Activated CD8-positive, alpha-beta T cell treated with anti-CD3 and anti-CD28 coated beads, Interleukin-2, amount 10 ng/mL, durations not matched to agents 7 days and 5 days (primary cell): Measurements from ENCODE around the gene KCNK7. TPM values are rescaled to one million over a fixed set of nuclear protein-coding genes. Genes with fewer than 3 reads are reported as not detected.
A peak's percentile ranks its signal among the peaks of the same experiment; 100 is the strongest.

Experiments
- ATAC-seq: fragments of 150-1000 bp; cut with Tn5 transposase; one replicate; pipeline ENCODE4 v1.10.0; 2021; ENCODE audit warnings: moderate library complexity
- CTCF ChIA-PET: fragments of 350-600 bp; sonication (Branson Sonifier 250); formaldehyde crosslinking; loops from one replicate; lab custom pipeline; 2021; ENCODE audit warnings: antibody characterized with exemption; lab: Charles Lee
- POLR2A ChIA-PET: fragments of 350-600 bp; sonication (Branson Sonifier 250); formaldehyde crosslinking; loops from one replicate; lab custom pipeline; 2021; ENCODE audit warnings: antibody characterized with exemption; lab: Charles Lee
- DNase-seq: peaks from one replicate; pipeline ENCODE4 v3.0.0-alpha.2; 2020
- H3K27ac Mint-ChIP-seq: one replicate; pipeline ENCODE4 v1.8.0; 2021; ENCODE audit warnings: mild to moderate bottlenecking, mixed read lengths
- H3K27me3 Mint-ChIP-seq: one replicate; pipeline ENCODE4 v1.8.0; 2021; ENCODE audit warnings: low read depth, mixed read lengths
- H3K36me3 Mint-ChIP-seq: one replicate; pipeline ENCODE4 v1.8.0; 2021; ENCODE audit warnings: low read depth, mixed read lengths
- H3K4me1 Mint-ChIP-seq: one replicate; pipeline ENCODE4 v1.8.0; 2021; ENCODE audit warnings: low read depth, mixed read lengths
- H3K4me3 Mint-ChIP-seq: one replicate; pipeline ENCODE4 v1.8.0; 2021; ENCODE audit warnings: mild to moderate bottlenecking, mixed read lengths
- H3K9me3 Mint-ChIP-seq: one replicate; pipeline ENCODE4 v1.8.0; 2022; ENCODE audit warnings: mixed read lengths; ENCODE audit not compliant: insufficient read depth
- total RNA-seq, 2 experiments: library from RNA; stranded (reverse); gene quantifications; one replicate each; pipeline ENCODE4 v1.2.3, GENCODE V29; 2021

Gene KCNK7
- total RNA-seq, 2 experiments from 2014 or later, result 0.95 to 0.99 TPM

- ChIA-PET POLR2A (interaction anchor here (1.2 to 3.3 kb wide), 2 partner anchors 9 to 27 kb away, joined by 3 to 13 read pairs; partner anchors contain the start of gene ZNRD2), CTCF (interaction anchor here (1.9 to 2.8 kb wide), 3 partner anchors 9 to 28 kb away, joined by 7 to 25 read pairs (median 12); no protein-coding TSS in a partner anchor)
- Mint-ChIP-seq H3K4me3 (no peak overlapping the region), H3K4me1 (peaks cover 53% of the 10 kb centered on the region), H3K36me3 (no peaks in the 10 kb centered on the region), H3K9me3 (no peaks in the 10 kb centered on the region), H3K27ac (no peak overlapping the region), H3K27me3 (no peaks in the 10 kb centered on the region)
- no peak for ATAC-seq
- no peak for DNase-seq
Observed at GRCh38 chr11:65560555-65561418, 34.8 kb downstream of the KCNK7 start.

GRCh38 chr11:65559951-65560537 is 35.6 kb downstream of the KCNK7 start:
- H3K9me3 Mint-ChIP-seq, result no peaks in the 10 kb centered on the region
- H3K36me3 Mint-ChIP-seq, result no peaks in the 10 kb centered on the region
- no peaks in the 10 kb centered on the region for H3K27me3 Mint-ChIP-seq
- H3K4me3 Mint-ChIP-seq, result no peak overlapping the region
- peaks cover 53% of the 10 kb centered on the region for H3K4me1 Mint-ChIP-seq
- DNase-seq (no peak), ATAC-seq (no peak)
- peak overlapping the region; percentile 45 for H3K27ac Mint-ChIP-seq
- ChIA-PET CTCF (interaction anchor here (1.9 to 2.8 kb wide), 3 partner anchors 8 to 28 kb away, joined by 7 to 25 read pairs (median 12); no protein-coding TSS in a partner anchor), POLR2A (interaction anchor here (1.2 to 3.3 kb wide), 5 partner anchors 10 to 28 kb away, joined by 3 to 13 read pairs (median 3); partner anchors contain the start of gene ZNRD2)

- Mint-ChIP-seq H3K4me3 (peak overlapping the region; percentile 36), H3K4me1 (peaks cover 55% of the 10 kb centered on the region), H3K27me3 (no peaks in the 10 kb centered on the region), H3K27ac (peak overlapping the region; percentile 14), H3K9me3 (no peaks in the 10 kb centered on the region), H3K36me3 (no peaks in the 10 kb centered on the region)
- ChIA-PET POLR2A (interaction anchor here (0.6 to 3.3 kb wide), 6 partner anchors 10 to 68 kb away, joined by 3 to 13 read pairs (median 3); partner anchors contain the start of gene ZNRD2), CTCF (interaction anchor here (2.7 to 2.8 kb wide), 2 partner anchors 18 to 29 kb away, joined by 12 to 25 read pairs; no protein-coding TSS in a partner anchor)
- no peak for ATAC-seq
- DNase-seq, result no peak
Observed at GRCh38 chr11:65559535-65559934, 36.1 kb downstream of the KCNK7 start.

GRCh38 chr11:65558930-65559509 is 36.6 kb downstream of the KCNK7 start:
- Mint-ChIP-seq H3K27ac (peak overlapping the region; percentile 66), H3K9me3 (no peaks in the 10 kb centered on the region), H3K36me3 (no peaks in the 10 kb centered on the region), H3K4me3 (peak overlapping the region; percentile 63), H3K27me3 (no peaks in the 10 kb centered on the region), H3K4me1 (peaks cover 59% of the 10 kb centered on the region)
- CTCF ChIA-PET, result interaction anchor here (1.2 to 2.8 kb wide), 3 partner anchors 11 to 29 kb away, joined by 5 to 25 read pairs (median 12); partner anchors contain the start of gene ZNRD2
- POLR2A ChIA-PET, result interaction anchor here (0.6 to 3.3 kb wide), 10 partner anchors 8 to 68 kb away, joined by 3 to 13 read pairs (median 3); partner anchors contain the start of gene ZNRD2
- ATAC-seq (no peak), DNase-seq (no peak)

- no peaks in the 10 kb centered on the region for H3K9me3 Mint-ChIP-seq
- ATAC-seq (peak; percentile 52), DNase-seq (no peak)
- ChIA-PET CTCF (interaction anchor here (1.2 to 3.5 kb wide), 4 partner anchors 12 to 30 kb away, joined by 5 to 25 read pairs (median 15); partner anchors contain the start of gene ZNRD2), POLR2A (interaction anchor here (0.6 to 1.8 kb wide), 10 partner anchors 8 to 57 kb away, joined by 3 to 11 read pairs (median 3); partner anchors contain the start of genes FAM89B and ZNRD2)
- no peaks in the 10 kb centered on the region for H3K27me3 Mint-ChIP-seq
- H3K36me3 Mint-ChIP-seq, result no peaks in the 10 kb centered on the region
- H3K4me3 Mint-ChIP-seq, result peak within 1 kb of the TSS; percentile 82
- H3K27ac Mint-ChIP-seq, result peak within 1 kb of the TSS; percentile 78
- peaks cover 58% of the 10 kb centered on the region for H3K4me1 Mint-ChIP-seq
Observed at GRCh38 chr11:65558002-65558929, 37.3 kb downstream of the KCNK7 start, which contains the start of gene LTBP3. Gene LTBP3 (minus strand): TSS chr11:65558359. CDS start chr11:65557959, 400 bp downstream.

- ATAC-seq (peak; percentile 12), DNase-seq (no peak)
- H3K4me1 Mint-ChIP-seq, result peaks cover 65% of the 10 kb centered on the region
- H3K9me3 Mint-ChIP-seq, result no peaks in the 10 kb centered on the region
- POLR2A ChIA-PET, result interaction anchor here (0.7 to 1.8 kb wide), 8 partner anchors 8 to 136 kb away, joined by 3 to 11 read pairs (median 4); partner anchors contain the start of genes FAM89B, NEAT1 and ZNRD2
- CTCF ChIA-PET, result interaction anchor here (0.7 to 3.5 kb wide), 6 partner anchors 9 to 31 kb away, joined by 3 to 18 read pairs (median 6); partner anchors contain the start of genes FAM89B and ZNRD2
- H3K36me3 Mint-ChIP-seq, result peaks cover 2% of the 10 kb centered on the region
- no peaks in the 10 kb centered on the region for H3K27me3 Mint-ChIP-seq
- H3K4me3 Mint-ChIP-seq, result peak overlapping the region; percentile 82
- peak overlapping the region; percentile 76 for H3K27ac Mint-ChIP-seq
Observed at GRCh38 chr11:65557280-65558001, 38.2 kb downstream of the KCNK7 start.

GRCh38 chr11:65556470-65557279 is 38.9 kb downstream of the KCNK7 start:
- CTCF ChIA-PET, result interaction anchor here (0.7 to 3.5 kb wide), 6 partner anchors 8 to 32 kb away, joined by 3 to 18 read pairs (median 6); partner anchors contain the start of genes FAM89B and ZNRD2

GRCh38 chr11:65555693-65556231 is 39.8 kb downstream of the KCNK7 start:
- peak overlapping the region; percentile 76 for H3K27ac Mint-ChIP-seq
- no peaks in the 10 kb centered on the region for H3K9me3 Mint-ChIP-seq
- H3K27me3 Mint-ChIP-seq, result no peaks in the 10 kb centered on the region
- peaks cover 80% of the 10 kb centered on the region for H3K4me1 Mint-ChIP-seq
- ATAC-seq (no peak), DNase-seq (no peak)
- H3K36me3 Mint-ChIP-seq, result peaks cover 19% of the 10 kb centered on the region
- H3K4me3 Mint-ChIP-seq, result peak overlapping the region; percentile 82
- ChIA-PET CTCF (interaction anchor here (0.8 to 3.5 kb wide), 3 partner anchors 14 to 16 kb away, joined by 3 to 18 read pairs (median 3); partner anchors contain the start of gene ZNRD2), POLR2A (interaction anchor here (1.0 kb wide), 1 partner anchor 303 kb away, joined by 3 read pairs; the partner anchor contains the start of gene CFL1)

More at GRCh38 chr11:65556470-65557279, 38.9 kb downstream of the KCNK7 start:
- no peaks in the 10 kb centered on the region for H3K9me3 Mint-ChIP-seq
- POLR2A ChIA-PET, result interaction anchor here (0.7 to 1.8 kb wide), 9 partner anchors 8 to 207 kb away, joined by 3 to 11 read pairs (median 4); partner anchors contain the start of genes FAM89B, NEAT1 and ZNRD2
- ATAC-seq, result no peak
- peaks cover 10% of the 10 kb centered on the region for H3K36me3 Mint-ChIP-seq
- H3K4me1 Mint-ChIP-seq, result peaks cover 72% of the 10 kb centered on the region
- peak overlapping the region; percentile 76 for H3K27ac Mint-ChIP-seq
- DNase-seq, result no peak
- H3K4me3 Mint-ChIP-seq, result peak overlapping the region; percentile 82
- H3K27me3 Mint-ChIP-seq, result no peaks in the 10 kb centered on the region
